Epithelial cell of esophagus (primary cell): Measurements from ENCODE around the gene MASP1.

ENCODE experiments used
- DNase-seq: peaks from one replicate; pipeline ENCODE4 v3.0.0; 2010; ENCODE audit warnings: low read depth
- H3K4me3 ChIP-seq: 2 replicates; pipeline ENCODE4 v1.5.1; 2011; ENCODE audit warnings: mild to moderate bottlenecking, low read length, control low read depth
- TF ChIP-seq, protein P1 (sequence below): IDR thresholded peaks from 2 replicates; pipeline ENCODE4 v1.5.1; 2011; ENCODE audit warnings: low read depth, mild to moderate bottlenecking, low read length, control low read depth, inconsistent platforms; ENCODE audit not compliant: insufficient read depth; ENCODE audit errors: missing control alignments

Gene MASP1, protein sequence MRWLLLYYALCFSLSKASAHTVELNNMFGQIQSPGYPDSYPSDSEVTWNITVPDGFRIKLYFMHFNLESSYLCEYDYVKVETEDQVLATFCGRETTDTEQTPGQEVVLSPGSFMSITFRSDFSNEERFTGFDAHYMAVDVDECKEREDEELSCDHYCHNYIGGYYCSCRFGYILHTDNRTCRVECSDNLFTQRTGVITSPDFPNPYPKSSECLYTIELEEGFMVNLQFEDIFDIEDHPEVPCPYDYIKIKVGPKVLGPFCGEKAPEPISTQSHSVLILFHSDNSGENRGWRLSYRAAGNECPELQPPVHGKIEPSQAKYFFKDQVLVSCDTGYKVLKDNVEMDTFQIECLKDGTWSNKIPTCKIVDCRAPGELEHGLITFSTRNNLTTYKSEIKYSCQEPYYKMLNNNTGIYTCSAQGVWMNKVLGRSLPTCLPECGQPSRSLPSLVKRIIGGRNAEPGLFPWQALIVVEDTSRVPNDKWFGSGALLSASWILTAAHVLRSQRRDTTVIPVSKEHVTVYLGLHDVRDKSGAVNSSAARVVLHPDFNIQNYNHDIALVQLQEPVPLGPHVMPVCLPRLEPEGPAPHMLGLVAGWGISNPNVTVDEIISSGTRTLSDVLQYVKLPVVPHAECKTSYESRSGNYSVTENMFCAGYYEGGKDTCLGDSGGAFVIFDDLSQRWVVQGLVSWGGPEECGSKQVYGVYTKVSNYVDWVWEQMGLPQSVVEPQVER

DNA sequence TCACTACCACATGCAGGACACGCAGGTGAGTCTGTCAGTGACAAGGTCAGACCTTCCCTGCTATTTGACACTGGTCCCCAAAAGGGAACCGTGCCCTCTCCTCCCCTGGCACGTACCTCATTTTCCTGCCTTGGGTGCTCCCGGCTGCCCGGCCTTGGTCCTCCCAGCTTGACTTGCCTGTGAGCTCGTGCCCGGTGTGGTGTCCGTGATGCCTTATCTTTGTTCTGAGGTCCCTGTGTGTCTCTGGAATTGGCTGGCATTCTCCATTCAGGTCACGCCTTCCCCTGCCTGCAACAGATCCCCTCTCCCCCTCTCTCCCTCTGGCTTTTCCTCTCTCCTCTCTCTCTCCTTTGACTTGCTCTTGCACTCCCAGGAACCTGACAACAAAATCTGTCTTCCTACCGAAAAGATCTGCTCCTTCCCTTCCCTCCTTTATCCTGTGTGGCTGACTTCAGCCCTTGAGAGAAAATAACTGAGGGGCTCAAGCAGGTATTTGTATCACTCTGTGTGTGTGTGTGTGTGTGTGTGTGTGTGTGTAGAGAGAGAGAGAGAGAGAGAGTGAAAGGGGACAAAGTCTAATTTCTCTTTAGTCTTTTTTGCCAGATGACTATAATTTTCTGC, at the start of gene MASP1:
Gene MASP1, minus strand, starts transcription at position 226 of the 621 bp plus-strand sequence. Its CDS starts 105 bp downstream, at position 121.
- TF ChIP-seq, protein P1, sequence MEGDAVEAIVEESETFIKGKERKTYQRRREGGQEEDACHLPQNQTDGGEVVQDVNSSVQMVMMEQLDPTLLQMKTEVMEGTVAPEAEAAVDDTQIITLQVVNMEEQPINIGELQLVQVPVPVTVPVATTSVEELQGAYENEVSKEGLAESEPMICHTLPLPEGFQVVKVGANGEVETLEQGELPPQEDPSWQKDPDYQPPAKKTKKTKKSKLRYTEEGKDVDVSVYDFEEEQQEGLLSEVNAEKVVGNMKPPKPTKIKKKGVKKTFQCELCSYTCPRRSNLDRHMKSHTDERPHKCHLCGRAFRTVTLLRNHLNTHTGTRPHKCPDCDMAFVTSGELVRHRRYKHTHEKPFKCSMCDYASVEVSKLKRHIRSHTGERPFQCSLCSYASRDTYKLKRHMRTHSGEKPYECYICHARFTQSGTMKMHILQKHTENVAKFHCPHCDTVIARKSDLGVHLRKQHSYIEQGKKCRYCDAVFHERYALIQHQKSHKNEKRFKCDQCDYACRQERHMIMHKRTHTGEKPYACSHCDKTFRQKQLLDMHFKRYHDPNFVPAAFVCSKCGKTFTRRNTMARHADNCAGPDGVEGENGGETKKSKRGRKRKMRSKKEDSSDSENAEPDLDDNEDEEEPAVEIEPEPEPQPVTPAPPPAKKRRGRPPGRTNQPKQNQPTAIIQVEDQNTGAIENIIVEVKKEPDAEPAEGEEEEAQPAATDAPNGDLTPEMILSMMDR, result no peak
- no peak within 1 kb of the TSS for H3K4me3 ChIP-seq
- DNase-seq, result no peak

DNA sequence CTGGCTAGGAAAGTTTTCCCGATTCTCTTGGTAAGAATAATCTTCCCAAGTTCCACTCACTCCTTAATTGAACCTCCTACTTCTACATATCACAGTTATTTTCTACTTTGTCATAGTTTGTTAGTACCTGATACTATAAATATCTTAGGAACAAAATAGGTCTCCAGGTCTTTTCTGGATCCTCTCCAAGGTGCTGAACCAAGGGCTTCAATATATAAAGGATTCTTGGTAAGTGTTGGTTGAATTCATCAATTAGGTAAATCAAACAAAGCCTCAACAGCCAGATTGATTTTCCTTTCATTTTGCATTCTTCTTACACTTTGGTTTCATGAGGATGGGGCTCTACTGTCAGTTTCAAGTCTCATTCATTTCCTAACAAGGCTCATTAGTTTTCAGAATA, 49.0 kb upstream of the MASP1 start:
- DNase-seq, result no peak
- H3K4me3 ChIP-seq, result no peak overlapping the region
- TF ChIP-seq, protein P1, result no peak

DNA sequence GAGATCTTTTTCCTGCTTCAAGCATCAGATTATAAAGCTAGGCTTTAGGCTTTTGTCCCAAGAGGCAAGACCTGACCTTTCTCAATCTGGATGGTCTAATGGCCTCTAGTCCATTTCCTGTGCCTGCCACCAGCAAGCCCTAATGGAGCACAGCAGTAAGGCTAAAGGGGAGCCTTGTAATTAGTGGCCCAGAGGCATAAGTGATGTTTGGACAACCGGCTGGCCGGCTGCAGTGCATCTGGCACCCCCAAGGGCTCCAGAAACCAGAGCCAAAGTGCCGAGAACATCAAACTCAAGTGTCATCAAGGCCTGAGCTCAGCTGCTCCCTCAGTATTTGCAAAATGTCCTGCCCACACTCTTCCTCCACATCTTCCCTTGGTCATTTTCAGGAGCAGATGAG, 44.8 kb upstream of the MASP1 start:
- TF ChIP-seq, protein P1, result no peak
- H3K4me3 ChIP-seq, result no peak overlapping the region
- DNase-seq, result no peak

DNA sequence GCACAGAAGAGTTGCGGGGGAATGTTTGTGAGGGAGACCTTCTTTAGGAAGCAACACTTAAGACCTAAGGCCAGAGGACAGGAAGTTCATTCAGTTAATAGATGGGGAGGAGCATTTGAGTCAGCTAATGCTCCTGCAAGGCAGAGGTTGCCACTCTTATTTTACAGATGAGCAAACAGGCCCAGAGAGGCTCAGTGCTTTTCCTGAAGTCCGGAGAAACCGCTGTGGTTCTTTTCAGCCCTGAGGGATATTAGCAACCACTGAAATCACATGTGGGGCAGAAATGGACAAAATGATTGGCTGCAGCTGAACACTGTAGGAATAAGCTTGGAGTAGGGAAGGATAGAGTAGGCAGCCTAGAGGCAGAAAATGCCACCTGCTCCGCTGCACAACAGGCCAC, 43.4 kb upstream of the MASP1 start:
- TF ChIP-seq, protein P1, result no peak
- H3K4me3 ChIP-seq, result no peak overlapping the region
- no peak for DNase-seq

DNA sequence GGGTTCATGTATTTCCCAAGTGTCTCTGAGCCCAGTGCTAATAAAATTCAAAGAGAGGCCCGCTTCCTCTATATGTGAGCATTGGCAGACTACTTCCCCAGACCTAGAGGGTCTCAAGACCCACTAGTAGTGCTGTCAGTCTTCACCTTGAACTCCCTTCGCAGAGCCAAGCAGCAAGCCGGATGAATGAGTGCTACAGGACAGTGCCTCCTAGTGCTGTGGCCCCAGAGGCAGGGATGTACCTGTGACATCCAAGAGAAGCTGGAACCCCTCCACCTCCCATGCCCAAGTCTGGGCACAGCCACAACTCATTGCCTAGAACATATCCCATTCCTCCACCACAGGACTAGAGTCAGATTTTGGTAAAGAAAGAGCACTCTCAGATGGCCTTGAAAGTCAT, 37.2 kb upstream of the MASP1 start:
- DNase-seq, result no peak
- H3K4me3 ChIP-seq, result no peak overlapping the region
- TF ChIP-seq, protein P1, result no peak

DNA sequence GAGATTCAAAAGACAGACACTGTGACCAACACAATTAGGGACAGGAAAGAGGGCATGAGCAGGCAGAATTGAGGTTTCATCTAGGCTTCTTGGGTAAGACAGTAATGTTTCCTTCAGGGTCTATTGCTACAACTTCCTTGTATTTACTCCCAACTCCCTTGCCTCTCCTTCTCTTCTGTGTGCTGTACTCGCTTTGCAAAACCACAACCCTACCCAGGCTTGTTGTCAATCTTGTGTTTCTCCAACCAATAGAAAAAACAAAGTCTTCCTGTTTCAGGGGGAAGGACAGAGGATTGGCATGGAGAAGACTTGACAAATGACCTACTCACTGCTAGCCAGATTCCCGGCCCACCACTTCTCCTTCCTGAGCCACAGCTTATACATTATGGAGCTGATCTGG, 36.3 kb upstream of the MASP1 start:
- no peak overlapping the region for H3K4me3 ChIP-seq
- DNase-seq, result no peak
- TF ChIP-seq, protein P1, result no peak
